ENCODE results near the gene ROBO1. TPM values are rescaled to one million over a fixed set of nuclear protein-coding genes. Genes with fewer than 3 reads are reported as not detected.

Gene ROBO1
- total and polyA plus RNA-seq, 4 donors: 1.0 to 30.3 (median 3.9) TPM

DNA sequence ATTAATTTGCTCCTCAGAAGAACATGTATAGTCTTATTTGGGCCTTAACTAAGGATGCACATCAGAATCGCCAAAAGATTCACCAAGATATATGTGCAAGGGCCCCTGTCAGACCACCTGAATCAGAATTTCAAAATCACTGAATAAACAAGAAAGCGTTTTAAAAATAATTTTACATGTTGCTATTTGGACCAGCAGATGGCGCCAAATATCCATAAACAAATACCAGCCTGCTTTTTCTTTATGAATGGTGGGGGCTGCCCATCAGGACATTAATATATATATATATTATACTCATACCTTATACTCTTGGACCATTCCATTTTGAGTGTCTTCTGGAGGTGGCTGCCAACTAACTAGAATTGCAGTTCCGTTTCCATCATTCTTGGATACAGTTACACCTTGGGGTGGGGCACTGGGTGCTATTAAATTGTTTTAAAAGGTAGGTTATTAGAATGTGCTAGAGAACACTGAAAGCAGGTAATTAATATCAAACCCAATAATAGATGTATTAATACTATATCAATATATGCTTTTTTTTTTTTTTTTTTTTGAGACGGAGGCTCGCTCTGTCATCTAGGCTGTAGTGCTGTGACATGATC is 1108.3 kb downstream of the ROBO1 start:
- TF ChIP-seq, protein P1, sequence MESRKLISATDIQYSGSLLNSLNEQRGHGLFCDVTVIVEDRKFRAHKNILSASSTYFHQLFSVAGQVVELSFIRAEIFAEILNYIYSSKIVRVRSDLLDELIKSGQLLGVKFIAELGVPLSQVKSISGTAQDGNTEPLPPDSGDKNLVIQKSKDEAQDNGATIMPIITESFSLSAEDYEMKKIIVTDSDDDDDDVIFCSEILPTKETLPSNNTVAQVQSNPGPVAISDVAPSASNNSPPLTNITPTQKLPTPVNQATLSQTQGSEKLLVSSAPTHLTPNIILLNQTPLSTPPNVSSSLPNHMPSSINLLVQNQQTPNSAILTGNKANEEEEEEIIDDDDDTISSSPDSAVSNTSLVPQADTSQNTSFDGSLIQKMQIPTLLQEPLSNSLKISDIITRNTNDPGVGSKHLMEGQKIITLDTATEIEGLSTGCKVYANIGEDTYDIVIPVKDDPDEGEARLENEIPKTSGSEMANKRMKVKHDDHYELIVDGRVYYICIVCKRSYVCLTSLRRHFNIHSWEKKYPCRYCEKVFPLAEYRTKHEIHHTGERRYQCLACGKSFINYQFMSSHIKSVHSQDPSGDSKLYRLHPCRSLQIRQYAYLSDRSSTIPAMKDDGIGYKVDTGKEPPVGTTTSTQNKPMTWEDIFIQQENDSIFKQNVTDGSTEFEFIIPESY (IDR thresholded peaks at IDR 0.05): no peak
- TF ChIP-seq SP1 (IDR thresholded peaks at IDR 0.05) (no peak), YY1 (IDR thresholded peaks at IDR 0.05) (no peak), HNF4G (IDR thresholded peaks at IDR 0.05) (no peak), FOXA1 (IDR thresholded peaks at IDR 0.05) (no peak), TAF1 (conservative IDR thresholded peaks at IDR 0.05) (no peak), EGR1 (IDR thresholded peaks at IDR 0.05; ENCODE audit: low read depth in 2 of 2) (no peak), GABPA (IDR thresholded peaks at IDR 0.05 in 1 of 2, conservative IDR thresholded peaks at IDR 0.05 in 1 of 2) (no peak), RAD21 (IDR thresholded peaks at IDR 0.05) (peak; percentile 82 to 88), FOXA2 (IDR thresholded peaks at IDR 0.05) (no peak), HNF4A (conservative IDR thresholded peaks at IDR 0.05) (no peak), NR2F2 (IDR thresholded peaks at IDR 0.05) (no peak)
- TF ChIP-seq, protein P2, sequence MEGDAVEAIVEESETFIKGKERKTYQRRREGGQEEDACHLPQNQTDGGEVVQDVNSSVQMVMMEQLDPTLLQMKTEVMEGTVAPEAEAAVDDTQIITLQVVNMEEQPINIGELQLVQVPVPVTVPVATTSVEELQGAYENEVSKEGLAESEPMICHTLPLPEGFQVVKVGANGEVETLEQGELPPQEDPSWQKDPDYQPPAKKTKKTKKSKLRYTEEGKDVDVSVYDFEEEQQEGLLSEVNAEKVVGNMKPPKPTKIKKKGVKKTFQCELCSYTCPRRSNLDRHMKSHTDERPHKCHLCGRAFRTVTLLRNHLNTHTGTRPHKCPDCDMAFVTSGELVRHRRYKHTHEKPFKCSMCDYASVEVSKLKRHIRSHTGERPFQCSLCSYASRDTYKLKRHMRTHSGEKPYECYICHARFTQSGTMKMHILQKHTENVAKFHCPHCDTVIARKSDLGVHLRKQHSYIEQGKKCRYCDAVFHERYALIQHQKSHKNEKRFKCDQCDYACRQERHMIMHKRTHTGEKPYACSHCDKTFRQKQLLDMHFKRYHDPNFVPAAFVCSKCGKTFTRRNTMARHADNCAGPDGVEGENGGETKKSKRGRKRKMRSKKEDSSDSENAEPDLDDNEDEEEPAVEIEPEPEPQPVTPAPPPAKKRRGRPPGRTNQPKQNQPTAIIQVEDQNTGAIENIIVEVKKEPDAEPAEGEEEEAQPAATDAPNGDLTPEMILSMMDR (IDR thresholded peaks at IDR 0.05; ENCODE audit: low read depth, low read length, missing input control): peak; percentile 60
- TF ChIP-seq, protein P3, sequence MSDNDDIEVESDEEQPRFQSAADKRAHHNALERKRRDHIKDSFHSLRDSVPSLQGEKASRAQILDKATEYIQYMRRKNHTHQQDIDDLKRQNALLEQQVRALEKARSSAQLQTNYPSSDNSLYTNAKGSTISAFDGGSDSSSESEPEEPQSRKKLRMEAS (IDR thresholded peaks at IDR 0.05): no peak
- TF ChIP-seq, protein P4, sequence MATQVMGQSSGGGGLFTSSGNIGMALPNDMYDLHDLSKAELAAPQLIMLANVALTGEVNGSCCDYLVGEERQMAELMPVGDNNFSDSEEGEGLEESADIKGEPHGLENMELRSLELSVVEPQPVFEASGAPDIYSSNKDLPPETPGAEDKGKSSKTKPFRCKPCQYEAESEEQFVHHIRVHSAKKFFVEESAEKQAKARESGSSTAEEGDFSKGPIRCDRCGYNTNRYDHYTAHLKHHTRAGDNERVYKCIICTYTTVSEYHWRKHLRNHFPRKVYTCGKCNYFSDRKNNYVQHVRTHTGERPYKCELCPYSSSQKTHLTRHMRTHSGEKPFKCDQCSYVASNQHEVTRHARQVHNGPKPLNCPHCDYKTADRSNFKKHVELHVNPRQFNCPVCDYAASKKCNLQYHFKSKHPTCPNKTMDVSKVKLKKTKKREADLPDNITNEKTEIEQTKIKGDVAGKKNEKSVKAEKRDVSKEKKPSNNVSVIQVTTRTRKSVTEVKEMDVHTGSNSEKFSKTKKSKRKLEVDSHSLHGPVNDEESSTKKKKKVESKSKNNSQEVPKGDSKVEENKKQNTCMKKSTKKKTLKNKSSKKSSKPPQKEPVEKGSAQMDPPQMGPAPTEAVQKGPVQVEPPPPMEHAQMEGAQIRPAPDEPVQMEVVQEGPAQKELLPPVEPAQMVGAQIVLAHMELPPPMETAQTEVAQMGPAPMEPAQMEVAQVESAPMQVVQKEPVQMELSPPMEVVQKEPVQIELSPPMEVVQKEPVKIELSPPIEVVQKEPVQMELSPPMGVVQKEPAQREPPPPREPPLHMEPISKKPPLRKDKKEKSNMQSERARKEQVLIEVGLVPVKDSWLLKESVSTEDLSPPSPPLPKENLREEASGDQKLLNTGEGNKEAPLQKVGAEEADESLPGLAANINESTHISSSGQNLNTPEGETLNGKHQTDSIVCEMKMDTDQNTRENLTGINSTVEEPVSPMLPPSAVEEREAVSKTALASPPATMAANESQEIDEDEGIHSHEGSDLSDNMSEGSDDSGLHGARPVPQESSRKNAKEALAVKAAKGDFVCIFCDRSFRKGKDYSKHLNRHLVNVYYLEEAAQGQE (IDR thresholded peaks at IDR 0.05): no peak
- TF ChIP-seq, protein P5, sequence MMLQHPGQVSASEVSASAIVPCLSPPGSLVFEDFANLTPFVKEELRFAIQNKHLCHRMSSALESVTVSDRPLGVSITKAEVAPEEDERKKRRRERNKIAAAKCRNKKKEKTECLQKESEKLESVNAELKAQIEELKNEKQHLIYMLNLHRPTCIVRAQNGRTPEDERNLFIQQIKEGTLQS (IDR thresholded peaks at IDR 0.05): no peak
- peak; percentile 46 for DNase-seq (ENCODE audit: low spot score)
- H3K4me3 ChIP-seq (ENCODE audit: low read depth in 1 of 3, low read length in 3 of 3): no peak overlapping the region
- WGBS: 48% methylated on average over 6 of the region's 6 CpGs
- H3K27ac ChIP-seq (ENCODE audit: low read depth in 1 of 2, low read length in 2 of 2): no peak overlapping the region
- H3K9me3 ChIP-seq (ENCODE audit: control insufficient read depth in 4 of 4, low read length in 3 of 4): no peaks in the 10 kb centered on the region
- no peaks in the 10 kb centered on the region for H3K36me3 ChIP-seq (ENCODE audit: control insufficient read depth in 4 of 4, insufficient read depth in 3 of 4, low read depth in 1 of 4, low read length in 3 of 4)
- no peaks in the 10 kb centered on the region for H3K4me1 ChIP-seq (ENCODE audit: control insufficient read depth in 4 of 4, insufficient read depth in 4 of 4, low read length in 3 of 4)
- no peak overlapping the region for H3K9ac ChIP-seq (ENCODE audit: low read depth in 1 of 2, low read length in 2 of 2)
- H3K27me3 ChIP-seq (ENCODE audit: control insufficient read depth in 4 of 4, insufficient read depth in 4 of 4, low read length in 3 of 4): no peaks in the 10 kb centered on the region
